GM12878 (cell line): ENCODE measurements around the gene SMU1. TPM values are rescaled to one million over a fixed set of nuclear protein-coding genes. Genes with fewer than 3 reads are reported as not detected.

Experiments used
- CBFB ChIP-seq: IDR thresholded peaks from 2 replicates; pipeline ENCODE4 v1.6.1; 2016; ENCODE audit warnings: antibody characterized with exemption, low read depth
- EGR1 ChIP-seq, 2 experiments: IDR thresholded peaks; 1 replicate in 1 of 2; 2 replicates in 1 of 2; pipeline ENCODE4 v1.6.1; 2011 to 2012; ENCODE audit warnings: low read depth in 2 of 2, low read length in 2 of 2, borderline replicate concordance in 1 of 2, mild to moderate bottlenecking in 1 of 2, moderate library complexity in 1 of 2
- ETV6 ChIP-seq, 2 experiments: fragments of 450-650 bp in 1 of 2; IDR thresholded peaks in 1 of 2; conservative IDR thresholded peaks in 1 of 2; 2 replicates each; pipeline ENCODE4 v1.6.1; 2014; ENCODE audit warnings: antibody characterized with exemption in 1 of 2, borderline replicate concordance in 1 of 2, low read depth in 1 of 2, mild to moderate bottlenecking in 1 of 2, moderate library complexity in 1 of 2
- HDAC2 ChIP-seq: fragments of 200-600 bp; sonication (generic); IDR thresholded peaks from 2 replicates; pipeline ENCODE4 v1.6.1; 2017
- HDAC6 ChIP-seq: fragments of 200-600 bp; sonication (generic); IDR thresholded peaks from one replicate; pipeline ENCODE4 v1.8.0; 2017; ENCODE audit warnings: antibody characterized with exemption; ENCODE audit not compliant: unreplicated experiment
- MEF2B ChIP-seq: fragments of 450-650 bp; IDR thresholded peaks from 2 replicates; pipeline ENCODE4 v1.6.1; 2018; ENCODE audit warnings: mild to moderate bottlenecking, moderate library complexity; ENCODE audit not compliant: partially characterized antibody, poor library complexity, severe bottlenecking
- RB1 ChIP-seq: fragments of 450-650 bp; formaldehyde crosslinking; IDR thresholded peaks from 2 replicates; pipeline ENCODE4 v1.6.1; 2017; ENCODE audit warnings: mild to moderate bottlenecking, borderline replicate concordance
- SIX5 ChIP-seq: IDR thresholded peaks from 2 replicates; pipeline ENCODE4 v1.6.1; 2011; ENCODE audit warnings: mild to moderate bottlenecking, low read depth, low read length, moderate library complexity; ENCODE audit not compliant: severe bottlenecking
- ZSCAN29 ChIP-seq: fragments of 450-650 bp; IDR thresholded peaks from 2 replicates; pipeline ENCODE4 v1.6.1; 2017; ENCODE audit warnings: mild to moderate bottlenecking, moderate library complexity
- polyA plus RNA-seq, 11 experiments: library from polyadenylated mRNA; depleted of rRNA in 4 of 11; unstranded in 6 of 11; stranded (reverse) in 5 of 11; fragments of >200 nt; fragmentation: Nextera tagmentation in 4 of 11; fragmentation: Illumina TruSeq in 1 of 11; extraction: Ambion mirVana in 4 of 11; extraction: Trizol in 1 of 11; gene quantifications; 1 replicate in 1 of 11; 2 replicates in 10 of 11; pipeline versions ENCODE4 v1.2.1 to v1.2.3, GENCODE V29; 2011 to 2016; ENCODE audit warnings: inconsistent platforms in 2 of 11, missing spikeins in 2 of 11, low read depth in 1 of 11
- total RNA-seq, 4 experiments: library from RNA; depleted of rRNA in 3 of 4; stranded (reverse); fragments of >200 nt in 3 of 4; fragmentation: Illumina TruSeq in 1 of 4; extraction: Trizol in 1 of 4; gene quantifications; 2 replicates each; pipeline versions ENCODE4 v1.2.1 to v1.2.3, GENCODE V29; 2013 to 2021
- TF ChIP-seq, protein P1 (sequence below): fragments of 450-650 bp; formaldehyde crosslinking; IDR thresholded peaks from 2 replicates; pipeline ENCODE4 v1.4.0; 2022; ENCODE audit warnings: mild to moderate bottlenecking, moderate library complexity
- TF ChIP-seq, protein P2 (sequence below): fragments of 450-650 bp; IDR thresholded peaks from 2 replicates; pipeline ENCODE4 v1.6.1; 2017; ENCODE audit warnings: mild to moderate bottlenecking, moderate library complexity
- TF ChIP-seq, protein P3 (sequence below): fragments of 450-650 bp; formaldehyde crosslinking; IDR thresholded peaks from 2 replicates; pipeline ENCODE4 v1.5.0; 2022; ENCODE audit warnings: mild to moderate bottlenecking, missing genetic modification characterization

Gene SMU1
- total and polyA plus RNA-seq, 10 of the 15 experiments (the other 5 are each of a cell fraction or from before 2014, with no cell fraction given) = 18.5 to 34.6 (median 20.9) TPM

DNA sequence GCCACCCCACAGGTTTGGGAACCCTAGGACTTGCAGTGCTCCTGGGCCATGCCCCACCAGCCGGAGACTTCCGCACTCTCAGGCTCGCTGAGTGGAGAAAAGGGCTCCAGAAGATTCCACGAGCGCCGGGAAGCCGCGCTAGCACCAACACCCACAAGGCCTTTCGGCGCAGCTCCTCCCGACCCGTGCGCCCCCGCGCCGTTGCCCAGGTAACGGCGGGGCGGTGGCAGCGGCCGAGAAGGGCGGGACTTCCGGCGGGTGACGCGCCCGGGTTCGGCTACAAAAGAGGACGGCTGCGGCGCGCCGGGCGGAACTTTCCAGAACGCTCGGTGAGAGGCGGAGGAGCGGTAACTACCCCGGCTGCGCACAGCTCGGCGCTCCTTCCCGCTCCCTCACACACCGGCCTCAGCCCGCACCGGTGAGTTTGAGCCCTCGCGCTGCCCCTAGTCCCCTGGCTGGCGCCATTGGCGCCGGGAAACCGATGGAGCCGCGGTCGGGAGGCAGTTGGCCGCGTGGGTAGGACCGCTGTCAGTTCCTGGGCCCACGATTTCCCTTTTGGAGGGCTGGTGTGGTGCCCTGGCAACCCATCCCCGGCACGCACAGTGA, 51.4 kb downstream of the SMU1 start, which contains the start of gene DNAJA1 (continued):
- TF ChIP-seq SIX5 = peak; percentile 4
- TF ChIP-seq, protein P1, sequence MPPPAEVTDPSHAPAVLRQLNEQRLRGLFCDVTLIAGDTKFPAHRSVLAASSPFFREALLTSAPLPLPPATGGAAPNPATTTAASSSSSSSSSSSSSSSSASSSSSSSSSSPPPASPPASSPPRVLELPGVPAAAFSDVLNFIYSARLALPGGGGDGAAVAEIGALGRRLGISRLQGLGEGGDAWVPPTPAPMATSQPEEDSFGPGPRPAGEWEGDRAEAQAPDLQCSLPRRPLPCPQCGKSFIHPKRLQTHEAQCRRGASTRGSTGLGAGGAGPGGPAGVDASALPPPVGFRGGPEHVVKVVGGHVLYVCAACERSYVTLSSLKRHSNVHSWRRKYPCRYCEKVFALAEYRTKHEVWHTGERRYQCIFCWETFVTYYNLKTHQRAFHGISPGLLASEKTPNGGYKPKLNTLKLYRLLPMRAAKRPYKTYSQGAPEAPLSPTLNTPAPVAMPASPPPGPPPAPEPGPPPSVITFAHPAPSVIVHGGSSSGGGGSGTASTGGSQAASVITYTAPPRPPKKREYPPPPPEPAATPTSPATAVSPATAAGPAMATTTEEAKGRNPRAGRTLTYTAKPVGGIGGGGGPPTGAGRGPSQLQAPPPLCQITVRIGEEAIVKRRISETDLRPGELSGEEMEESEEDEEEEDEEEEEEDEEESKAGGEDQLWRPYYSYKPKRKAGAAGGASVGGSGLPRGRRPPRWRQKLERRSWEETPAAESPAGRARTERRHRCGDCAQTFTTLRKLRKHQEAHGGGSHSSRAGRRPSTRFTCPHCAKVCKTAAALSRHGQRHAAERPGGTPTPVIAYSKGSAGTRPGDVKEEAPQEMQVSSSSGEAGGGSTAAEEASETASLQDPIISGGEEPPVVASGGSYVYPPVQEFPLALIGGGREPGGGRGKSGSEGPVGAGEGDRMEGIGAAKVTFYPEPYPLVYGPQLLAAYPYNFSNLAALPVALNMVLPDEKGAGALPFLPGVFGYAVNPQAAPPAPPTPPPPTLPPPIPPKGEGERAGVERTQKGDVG (CRISPR knock-in tag) = peak; percentile 31; the same call in 1 of the 2 replicates
- no peak for TF ChIP-seq ETV6 (conservative IDR thresholded peaks at IDR 0.05 in 1 of 2, IDR thresholded peaks at IDR 0.05 in 1 of 2; ENCODE audit: borderline replicate concordance in 1 of 2, low read depth in 1 of 2)
- TF ChIP-seq EGR1 (IDR thresholded peaks at IDR 0.05; ENCODE audit: borderline replicate concordance in 1 of 2, low read depth in 2 of 2, low read length in 2 of 2) = peak; percentile 43 to 97
- peak; percentile 89 for TF ChIP-seq HDAC6
- TF ChIP-seq, protein P2, sequence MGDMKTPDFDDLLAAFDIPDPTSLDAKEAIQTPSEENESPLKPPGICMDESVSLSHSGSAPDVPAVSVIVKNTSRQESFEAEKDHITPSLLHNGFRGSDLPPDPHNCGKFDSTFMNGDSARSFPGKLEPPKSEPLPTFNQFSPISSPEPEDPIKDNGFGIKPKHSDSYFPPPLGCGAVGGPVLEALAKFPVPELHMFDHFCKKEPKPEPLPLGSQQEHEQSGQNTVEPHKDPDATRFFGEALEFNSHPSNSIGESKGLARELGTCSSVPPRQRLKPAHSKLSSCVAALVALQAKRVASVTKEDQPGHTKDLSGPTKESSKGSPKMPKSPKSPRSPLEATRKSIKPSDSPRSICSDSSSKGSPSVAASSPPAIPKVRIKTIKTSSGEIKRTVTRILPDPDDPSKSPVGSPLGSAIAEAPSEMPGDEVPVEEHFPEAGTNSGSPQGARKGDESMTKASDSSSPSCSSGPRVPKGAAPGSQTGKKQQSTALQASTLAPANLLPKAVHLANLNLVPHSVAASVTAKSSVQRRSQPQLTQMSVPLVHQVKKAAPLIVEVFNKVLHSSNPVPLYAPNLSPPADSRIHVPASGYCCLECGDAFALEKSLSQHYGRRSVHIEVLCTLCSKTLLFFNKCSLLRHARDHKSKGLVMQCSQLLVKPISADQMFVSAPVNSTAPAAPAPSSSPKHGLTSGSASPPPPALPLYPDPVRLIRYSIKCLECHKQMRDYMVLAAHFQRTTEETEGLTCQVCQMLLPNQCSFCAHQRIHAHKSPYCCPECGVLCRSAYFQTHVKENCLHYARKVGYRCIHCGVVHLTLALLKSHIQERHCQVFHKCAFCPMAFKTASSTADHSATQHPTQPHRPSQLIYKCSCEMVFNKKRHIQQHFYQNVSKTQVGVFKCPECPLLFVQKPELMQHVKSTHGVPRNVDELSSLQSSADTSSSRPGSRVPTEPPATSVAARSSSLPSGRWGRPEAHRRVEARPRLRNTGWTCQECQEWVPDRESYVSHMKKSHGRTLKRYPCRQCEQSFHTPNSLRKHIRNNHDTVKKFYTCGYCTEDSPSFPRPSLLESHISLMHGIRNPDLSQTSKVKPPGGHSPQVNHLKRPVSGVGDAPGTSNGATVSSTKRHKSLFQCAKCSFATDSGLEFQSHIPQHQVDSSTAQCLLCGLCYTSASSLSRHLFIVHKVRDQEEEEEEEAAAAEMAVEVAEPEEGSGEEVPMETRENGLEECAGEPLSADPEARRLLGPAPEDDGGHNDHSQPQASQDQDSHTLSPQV = no peak
- TF ChIP-seq, protein P3, sequence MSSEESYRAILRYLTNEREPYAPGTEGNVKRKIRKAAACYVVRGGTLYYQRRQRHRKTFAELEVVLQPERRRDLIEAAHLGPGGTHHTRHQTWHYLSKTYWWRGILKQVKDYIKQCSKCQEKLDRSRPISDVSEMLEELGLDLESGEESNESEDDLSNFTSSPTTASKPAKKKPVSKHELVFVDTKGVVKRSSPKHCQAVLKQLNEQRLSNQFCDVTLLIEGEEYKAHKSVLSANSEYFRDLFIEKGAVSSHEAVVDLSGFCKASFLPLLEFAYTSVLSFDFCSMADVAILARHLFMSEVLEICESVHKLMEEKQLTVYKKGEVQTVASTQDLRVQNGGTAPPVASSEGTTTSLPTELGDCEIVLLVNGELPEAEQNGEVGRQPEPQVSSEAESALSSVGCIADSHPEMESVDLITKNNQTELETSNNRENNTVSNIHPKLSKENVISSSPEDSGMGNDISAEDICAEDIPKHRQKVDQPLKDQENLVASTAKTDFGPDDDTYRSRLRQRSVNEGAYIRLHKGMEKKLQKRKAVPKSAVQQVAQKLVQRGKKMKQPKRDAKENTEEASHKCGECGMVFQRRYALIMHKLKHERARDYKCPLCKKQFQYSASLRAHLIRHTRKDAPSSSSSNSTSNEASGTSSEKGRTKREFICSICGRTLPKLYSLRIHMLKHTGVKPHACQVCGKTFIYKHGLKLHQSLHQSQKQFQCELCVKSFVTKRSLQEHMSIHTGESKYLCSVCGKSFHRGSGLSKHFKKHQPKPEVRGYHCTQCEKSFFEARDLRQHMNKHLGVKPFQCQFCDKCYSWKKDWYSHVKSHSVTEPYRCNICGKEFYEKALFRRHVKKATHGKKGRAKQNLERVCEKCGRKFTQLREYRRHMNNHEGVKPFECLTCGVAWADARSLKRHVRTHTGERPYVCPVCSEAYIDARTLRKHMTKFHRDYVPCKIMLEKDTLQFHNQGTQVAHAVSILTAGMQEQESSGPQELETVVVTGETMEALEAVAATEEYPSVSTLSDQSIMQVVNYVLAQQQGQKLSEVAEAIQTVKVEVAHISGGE (CRISPR knock-in tag) = peak; percentile 32
- no peak for TF ChIP-seq ZSCAN29
- TF ChIP-seq HDAC2 = no peak
- peak; percentile 92 for TF ChIP-seq RB1
- TF ChIP-seq CBFB = peak; percentile 91
- peak; percentile 35 for TF ChIP-seq MEF2B
